ENCODE results near the gene TMEM60. TPM values are rescaled to one million over a fixed set of nuclear protein-coding genes. Genes with fewer than 3 reads are reported as not detected.

The TMEM60 gene
- total RNA-seq, 1 donor from 2014 or later: 11.6 TPM

- H3K27ac Mint-ChIP-seq: no peak overlapping the region
- H3K4me1 Mint-ChIP-seq (ENCODE audit: low read depth): peaks cover 44% of the 10 kb centered on the region
- peaks cover 31% of the 10 kb centered on the region for H3K9me3 Mint-ChIP-seq
- H3K36me3 Mint-ChIP-seq (ENCODE audit: low read depth): peaks cover 43% of the 10 kb centered on the region
- DNase-seq (ENCODE audit: low spot score): no peak
- no peak overlapping the region for H3K4me3 Mint-ChIP-seq (ENCODE audit: low read depth)
- intact Hi-C loops (cut with micrococcal nuclease): no loop called here
- H3K27me3 Mint-ChIP-seq (ENCODE audit: low read depth): no peaks in the 10 kb centered on the region
Measured at GRCh38 chr7:77827999-77828398, 29.8 kb upstream of the TMEM60 start.

DNA sequence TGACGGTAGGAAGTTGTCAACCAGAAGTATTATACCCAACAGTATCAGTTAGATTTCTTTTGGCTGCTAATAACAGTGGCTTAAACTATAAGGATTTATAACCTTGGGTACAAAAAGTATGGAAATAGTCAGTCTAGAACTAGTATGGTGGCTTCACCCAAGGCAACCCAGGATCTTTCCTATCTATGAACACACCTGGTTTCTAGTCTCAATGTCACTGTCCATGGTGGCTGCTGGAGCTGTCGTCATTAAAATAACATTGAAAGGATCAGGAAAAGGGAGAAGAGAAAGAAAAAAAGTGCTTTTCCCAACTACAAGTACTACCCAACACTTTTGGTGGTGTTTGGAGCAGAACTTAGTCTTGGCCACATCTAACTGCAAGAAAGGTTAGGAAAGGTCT is 28.1 kb upstream of the TMEM60 start:
- Mint-ChIP-seq H3K4me1 (ENCODE audit: low read depth) (peaks cover 35% of the 10 kb centered on the region), H3K27me3 (ENCODE audit: low read depth) (no peaks in the 10 kb centered on the region), H3K9me3 (peaks cover 40% of the 10 kb centered on the region), H3K36me3 (ENCODE audit: low read depth) (peaks cover 55% of the 10 kb centered on the region), H3K27ac (no peak overlapping the region), H3K4me3 (ENCODE audit: low read depth) (no peak overlapping the region)
- intact Hi-C loops (cut with micrococcal nuclease): no loop called here
- no peak for DNase-seq (ENCODE audit: low spot score)

- Mint-ChIP-seq H3K4me3 (ENCODE audit: low read depth) (no peak overlapping the region), H3K9me3 (peaks cover 52% of the 10 kb centered on the region), H3K36me3 (ENCODE audit: low read depth) (peaks cover 57% of the 10 kb centered on the region), H3K27ac (no peak overlapping the region), H3K4me1 (ENCODE audit: low read depth) (peaks cover 26% of the 10 kb centered on the region), H3K27me3 (ENCODE audit: low read depth) (no peaks in the 10 kb centered on the region)
- intact Hi-C loops (cut with micrococcal nuclease): no loop called here
- no peak for DNase-seq (ENCODE audit: low spot score)
Measured at GRCh38 chr7:77825131-77825530, 26.9 kb upstream of the TMEM60 start.

GRCh38 chr7:77824636-77825035 is 26.4 kb upstream of the TMEM60 start:
- no peak overlapping the region for H3K27ac Mint-ChIP-seq
- H3K4me3 Mint-ChIP-seq (ENCODE audit: low read depth): no peak overlapping the region
- peaks cover 56% of the 10 kb centered on the region for H3K9me3 Mint-ChIP-seq
- H3K36me3 Mint-ChIP-seq (ENCODE audit: low read depth): peaks cover 62% of the 10 kb centered on the region
- intact Hi-C loops (cut with micrococcal nuclease): no loop called here
- DNase-seq (ENCODE audit: low spot score): no peak
- H3K27me3 Mint-ChIP-seq (ENCODE audit: low read depth): no peaks in the 10 kb centered on the region
- H3K4me1 Mint-ChIP-seq (ENCODE audit: low read depth): peaks cover 25% of the 10 kb centered on the region

GRCh38 chr7:77823787-77824186 is 25.6 kb upstream of the TMEM60 start:
- no peak overlapping the region for H3K4me3 Mint-ChIP-seq (ENCODE audit: low read depth)
- no peak overlapping the region for H3K27ac Mint-ChIP-seq
- peaks cover 70% of the 10 kb centered on the region for H3K36me3 Mint-ChIP-seq (ENCODE audit: low read depth)

DNA sequence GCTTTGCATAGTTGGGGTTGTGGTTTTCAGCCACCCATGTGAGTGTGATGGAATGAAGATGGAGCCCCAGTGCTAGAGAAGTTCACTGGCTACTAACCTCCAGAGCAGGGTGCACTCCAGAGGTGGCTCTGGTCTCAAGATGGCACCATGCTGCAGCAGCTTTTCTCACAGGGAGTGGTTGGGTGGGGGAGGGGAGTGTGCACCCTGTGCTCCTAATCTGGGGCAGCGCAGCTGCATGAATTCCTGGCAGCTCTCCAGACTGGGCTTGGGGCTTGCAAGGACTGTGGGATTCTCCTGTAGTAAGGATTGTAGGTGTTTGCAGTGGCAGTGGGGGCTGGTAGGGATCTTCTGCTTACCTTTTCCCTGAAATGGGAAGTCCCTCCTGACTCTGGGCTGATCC is 24.0 kb upstream of the TMEM60 start:
- intact Hi-C loops (cut with micrococcal nuclease): no loop called here
- Mint-ChIP-seq H3K9me3 (peaks cover 76% of the 10 kb centered on the region), H3K27me3 (ENCODE audit: low read depth) (no peaks in the 10 kb centered on the region), H3K27ac (no peak overlapping the region), H3K4me1 (ENCODE audit: low read depth) (peaks cover 23% of the 10 kb centered on the region), H3K36me3 (ENCODE audit: low read depth) (peaks cover 85% of the 10 kb centered on the region), H3K4me3 (ENCODE audit: low read depth) (no peak overlapping the region)
- no peak for DNase-seq (ENCODE audit: low spot score)

More at GRCh38 chr7:77823787-77824186, 25.6 kb upstream of the TMEM60 start:
- Mint-ChIP-seq H3K9me3 (peaks cover 64% of the 10 kb centered on the region), H3K27me3 (ENCODE audit: low read depth) (no peaks in the 10 kb centered on the region), H3K4me1 (ENCODE audit: low read depth) (peaks cover 25% of the 10 kb centered on the region)
- no peak for DNase-seq (ENCODE audit: low spot score)
- intact Hi-C loops (cut with micrococcal nuclease): no loop called here

GRCh38 chr7:77820967-77821366 is 22.7 kb upstream of the TMEM60 start:
- intact Hi-C loops (cut with micrococcal nuclease): no loop called here
- Mint-ChIP-seq H3K27me3 (ENCODE audit: low read depth) (no peaks in the 10 kb centered on the region), H3K4me1 (ENCODE audit: low read depth) (peaks cover 15% of the 10 kb centered on the region), H3K36me3 (ENCODE audit: low read depth) (peaks cover 91% of the 10 kb centered on the region), H3K9me3 (peaks cover 79% of the 10 kb centered on the region), H3K4me3 (ENCODE audit: low read depth) (no peak overlapping the region), H3K27ac (no peak overlapping the region)
- no peak for DNase-seq (ENCODE audit: low spot score)

DNA sequence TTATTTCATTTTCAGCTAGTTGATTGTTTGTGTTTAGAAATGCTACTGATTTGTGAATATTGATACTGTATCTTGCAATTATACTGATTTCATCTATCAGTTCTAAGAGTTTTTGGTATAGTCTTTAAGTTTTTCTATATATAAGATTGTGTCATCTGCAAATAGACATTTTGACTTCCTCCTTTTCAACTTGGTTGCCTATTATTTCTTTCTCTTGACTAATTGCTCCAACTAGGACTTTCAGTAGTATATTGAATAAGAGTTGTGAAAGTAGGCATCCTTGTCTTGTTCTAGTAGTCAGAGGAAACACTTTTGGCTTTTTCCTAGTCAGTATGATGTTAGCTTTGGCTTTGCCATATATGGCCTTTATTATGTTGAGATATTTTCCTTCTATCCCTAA is 20.8 kb upstream of the TMEM60 start:
- no peak for DNase-seq (ENCODE audit: low spot score)
- H3K9me3 Mint-ChIP-seq: peaks cover 72% of the 10 kb centered on the region
- no peaks in the 10 kb centered on the region for H3K27me3 Mint-ChIP-seq (ENCODE audit: low read depth)
- intact Hi-C loops (cut with micrococcal nuclease): no loop called here
- H3K4me1 Mint-ChIP-seq (ENCODE audit: low read depth): peaks cover 18% of the 10 kb centered on the region
- no peak overlapping the region for H3K4me3 Mint-ChIP-seq (ENCODE audit: low read depth)
- no peak overlapping the region for H3K27ac Mint-ChIP-seq
- peaks cover 91% of the 10 kb centered on the region for H3K36me3 Mint-ChIP-seq (ENCODE audit: low read depth)

DNA sequence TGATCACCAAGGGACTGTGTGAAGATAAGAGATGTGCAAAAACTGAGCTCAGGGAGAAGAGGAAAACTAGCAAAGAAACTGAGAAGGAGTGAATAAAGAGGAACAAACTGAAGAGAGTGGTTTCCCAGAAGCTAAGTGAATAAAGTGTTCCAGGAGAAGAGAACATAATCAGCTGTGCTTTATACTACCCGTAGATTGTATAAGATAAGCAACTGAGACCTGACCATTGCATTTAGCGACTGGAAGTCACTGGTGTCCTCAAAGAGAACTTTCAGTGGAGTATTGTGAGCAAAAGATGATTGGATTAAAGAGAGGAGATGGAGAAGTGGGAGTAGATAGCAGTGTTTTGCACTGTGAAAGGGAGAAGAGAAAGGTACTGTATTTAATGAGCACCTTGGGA is 14.9 kb upstream of the TMEM60 start:
- DNase-seq (ENCODE audit: low spot score): no peak
- Mint-ChIP-seq H3K4me3 (ENCODE audit: low read depth) (no peak overlapping the region), H3K27ac (peak overlapping the region; percentile 7), H3K9me3 (peaks cover 36% of the 10 kb centered on the region), H3K27me3 (ENCODE audit: low read depth) (no peaks in the 10 kb centered on the region), H3K36me3 (ENCODE audit: low read depth) (peaks cover 80% of the 10 kb centered on the region), H3K4me1 (ENCODE audit: low read depth) (peaks cover 31% of the 10 kb centered on the region)
- intact Hi-C loops (cut with micrococcal nuclease): no loop called here

DNA sequence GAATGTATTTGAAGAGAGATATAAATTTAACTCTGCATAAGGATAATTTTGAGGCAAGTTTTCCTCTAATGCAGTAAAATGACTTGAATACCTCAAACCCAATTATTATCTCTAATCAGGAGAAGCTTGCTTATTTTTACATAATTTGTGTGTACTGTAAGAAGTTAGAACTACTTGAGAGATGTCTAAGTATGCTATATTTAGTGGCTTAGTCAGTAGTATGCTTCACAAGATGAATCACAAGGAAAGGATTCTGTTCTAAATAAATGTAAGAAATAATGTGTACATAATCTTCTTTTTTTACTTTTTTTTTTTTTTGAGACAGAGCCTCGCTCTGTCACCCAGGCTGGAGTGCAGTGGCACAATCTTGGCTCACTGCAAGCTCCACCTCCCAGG is 14.1 kb upstream of the TMEM60 start:
- Mint-ChIP-seq H3K36me3 (ENCODE audit: low read depth) (peaks cover 80% of the 10 kb centered on the region), H3K27me3 (ENCODE audit: low read depth) (no peaks in the 10 kb centered on the region), H3K4me3 (ENCODE audit: low read depth) (no peak overlapping the region), H3K4me1 (ENCODE audit: low read depth) (peaks cover 31% of the 10 kb centered on the region), H3K9me3 (peaks cover 39% of the 10 kb centered on the region), H3K27ac (no peak overlapping the region)
- no peak for DNase-seq (ENCODE audit: low spot score)
- intact Hi-C loops (cut with micrococcal nuclease): no loop called here

GRCh38 chr7:77811516-77812289 is 13.5 kb upstream of the TMEM60 start:
- Mint-ChIP-seq H3K4me3 (ENCODE audit: low read depth) (no peak overlapping the region), H3K27ac (no peak overlapping the region), H3K36me3 (ENCODE audit: low read depth) (peaks cover 80% of the 10 kb centered on the region), H3K27me3 (ENCODE audit: low read depth) (no peaks in the 10 kb centered on the region), H3K4me1 (ENCODE audit: low read depth) (peaks cover 31% of the 10 kb centered on the region), H3K9me3 (peaks cover 39% of the 10 kb centered on the region)
- intact Hi-C loops (cut with micrococcal nuclease): no loop called here
- no peak for DNase-seq (ENCODE audit: low spot score)

GRCh38 chr7:77808517-77808916 is 10.3 kb upstream of the TMEM60 start:
- no peaks in the 10 kb centered on the region for H3K27me3 Mint-ChIP-seq (ENCODE audit: low read depth)
- peaks cover 82% of the 10 kb centered on the region for H3K36me3 Mint-ChIP-seq (ENCODE audit: low read depth)
- no peak overlapping the region for H3K4me3 Mint-ChIP-seq (ENCODE audit: low read depth)
- DNase-seq (ENCODE audit: low spot score): no peak
- H3K9me3 Mint-ChIP-seq: peaks cover 52% of the 10 kb centered on the region
- H3K4me1 Mint-ChIP-seq (ENCODE audit: low read depth): peaks cover 40% of the 10 kb centered on the region
- H3K27ac Mint-ChIP-seq: no peak overlapping the region
- intact Hi-C loops (cut with micrococcal nuclease): no loop called here

DNA sequence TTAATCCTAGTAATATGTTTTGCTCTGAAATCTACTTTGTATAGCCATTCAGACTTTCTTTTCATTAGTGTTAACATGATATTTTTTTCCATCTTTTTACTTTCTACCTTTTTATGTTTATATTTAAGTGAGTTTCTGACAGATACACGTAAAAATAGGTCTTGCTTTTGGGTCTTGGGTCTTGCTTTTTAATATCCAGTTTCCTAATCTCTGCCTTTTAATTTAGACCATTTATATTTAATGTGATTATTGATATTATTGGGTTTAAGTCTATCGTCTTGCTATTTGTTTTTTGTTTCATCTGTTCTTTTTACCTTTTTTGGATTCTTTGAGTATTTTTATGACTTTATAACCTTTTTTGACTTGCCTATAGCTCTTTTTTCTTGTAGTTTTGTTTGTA is 8.2 kb upstream of the TMEM60 start:
- intact Hi-C loops (cut with micrococcal nuclease): no loop called here
- peaks cover 81% of the 10 kb centered on the region for H3K36me3 Mint-ChIP-seq (ENCODE audit: low read depth)
- no peak overlapping the region for H3K27ac Mint-ChIP-seq
- peaks cover 52% of the 10 kb centered on the region for H3K9me3 Mint-ChIP-seq
- no peaks in the 10 kb centered on the region for H3K27me3 Mint-ChIP-seq (ENCODE audit: low read depth)
- no peak overlapping the region for H3K4me3 Mint-ChIP-seq (ENCODE audit: low read depth)
- no peak for DNase-seq (ENCODE audit: low spot score)
- peaks cover 44% of the 10 kb centered on the region for H3K4me1 Mint-ChIP-seq (ENCODE audit: low read depth)

Measured in activated T-helper 2 cell treated with anti-CD3 and anti-CD28 coated beads, Interferon-gamma antibody, Interleukin-2, Interleukin-4, amounts not matched to agents 10 μg/mL and 5 μg/mL and 100 μg/mL, durations not matched to agents 14 hours and 24 hours and 36 hours (primary cell).